Measurements from ENCODE around the gene RASGEF1C.

- TF ChIP-seq CTCF (conservative IDR thresholded peaks at IDR 0.05; ENCODE audit: low read length) (no peak), EZH2phosphoT487 (IDR thresholded peaks at IDR 0.05; ENCODE audit: borderline replicate concordance) (no peak)
Measured at GRCh38 chr5:180130291-180130869, 78.6 kb downstream of the RASGEF1C start.
